ENCODE measurements around the gene ISOC1.

ISOC1 gene

GRCh38 chr5:129137637-129138036 lies 43.1 kb downstream of the ISOC1 start:
- no peak for DNase-seq

GRCh38 chr5:129141078-129141477 lies 46.5 kb downstream of the ISOC1 start:
- DNase-seq: no peak

GRCh38 chr5:129141696-129142095 lies 47.1 kb downstream of the ISOC1 start:
- DNase-seq: no peak

GRCh38 chr5:129155876-129156275 lies 61.3 kb downstream of the ISOC1 start:
- no peak for DNase-seq

- no peak for DNase-seq
Observed at GRCh38 chr5:129161830-129162229, 67.3 kb downstream of the ISOC1 start.

Data from suppressor macrophage treated with lipopolysaccharide for 4 hours (primary cell).